ENCODE data around the gene NT5M.
A peak's percentile ranks its signal among the peaks of the same experiment; 100 is the strongest.

NT5M gene

GRCh38 chr17:17354560-17355349 is 51.6 kb downstream of the NT5M start:
- Histone ChIP-seq H3K4me2 (ENCODE audit: low read depth, low read length, poor library complexity, severe bottlenecking) (no peak overlapping the region), H3K9me3 (ENCODE audit: insufficient read depth, low read depth, low read length) (peaks cover 2% of the 10 kb centered on the region; the same call in 1 of the 2 replicates), H3K9me2 (replicated peaks; ENCODE audit: low read depth, low read length) (no peaks in the 10 kb centered on the region), H3K4me3 (ENCODE audit: low read length, poor library complexity, severe bottlenecking) (no peak overlapping the region), H3K4me1 (ENCODE audit: insufficient read depth, low read length, poor library complexity, severe bottlenecking) (peaks cover 9% of the 10 kb centered on the region), H2AFZ (ENCODE audit: low read length) (peak overlapping the region; percentile 18; the same call in 1 of the 2 replicates), H3F3A (ENCODE audit: low read depth) (no peaks in the 10 kb centered on the region), H3K27me3 (ENCODE audit: insufficient read depth, low read length, poor library complexity, severe bottlenecking) (no peaks in the 10 kb centered on the region), H3K9ac (ENCODE audit: low read depth, low read length, poor library complexity, severe bottlenecking) (no peak overlapping the region), H4K20me1 (ENCODE audit: insufficient read depth, low read length, poor library complexity, severe bottlenecking) (no peaks in the 10 kb centered on the region), H3K36me3 (ENCODE audit: insufficient read depth, low read length) (no peaks in the 10 kb centered on the region), H3K79me2 (ENCODE audit: insufficient read depth, low read length) (no peaks in the 10 kb centered on the region)
- TF ChIP-seq CTCF (conservative IDR thresholded peaks at IDR 0.05; ENCODE audit: low read length) (peak; percentile 88), EZH2phosphoT487 (IDR thresholded peaks at IDR 0.05; ENCODE audit: borderline replicate concordance) (no peak)

- H3K4me2 ChIP-seq (ENCODE audit: low read depth, low read length, poor library complexity, severe bottlenecking) = no peak overlapping the region
- H3K36me3 ChIP-seq (ENCODE audit: insufficient read depth, low read length) = no peaks in the 10 kb centered on the region
- no peak for TF ChIP-seq CTCF (conservative IDR thresholded peaks at IDR 0.05; ENCODE audit: low read length)
- TF ChIP-seq EZH2phosphoT487 (IDR thresholded peaks at IDR 0.05; ENCODE audit: borderline replicate concordance) = no peak
- H3K9me2 ChIP-seq (replicated peaks; ENCODE audit: low read depth, low read length) = no peaks in the 10 kb centered on the region
- H3K9me3 ChIP-seq (ENCODE audit: insufficient read depth, low read depth, low read length) = peaks cover 6% of the 10 kb centered on the region; the same call in 1 of the 2 replicates
- no peaks in the 10 kb centered on the region for H3K79me2 ChIP-seq (ENCODE audit: insufficient read depth, low read length)
- H2AFZ ChIP-seq (ENCODE audit: low read length) = peak overlapping the region; percentile 18; the same call in 1 of the 2 replicates
- H3K4me3 ChIP-seq (ENCODE audit: low read length, poor library complexity, severe bottlenecking) = no peak overlapping the region
- H4K20me1 ChIP-seq (ENCODE audit: insufficient read depth, low read length, poor library complexity, severe bottlenecking) = no peaks in the 10 kb centered on the region
- H3K9ac ChIP-seq (ENCODE audit: low read depth, low read length, poor library complexity, severe bottlenecking) = no peak overlapping the region
- H3K27me3 ChIP-seq (ENCODE audit: insufficient read depth, low read length, poor library complexity, severe bottlenecking) = no peaks in the 10 kb centered on the region
- H3F3A ChIP-seq (ENCODE audit: low read depth) = no peaks in the 10 kb centered on the region
- peaks cover 9% of the 10 kb centered on the region for H3K4me1 ChIP-seq (ENCODE audit: insufficient read depth, low read length, poor library complexity, severe bottlenecking)
Observed at GRCh38 chr17:17355426-17355825, 52.3 kb downstream of the NT5M start.

- no peak overlapping the region for H3K4me3 ChIP-seq (ENCODE audit: low read length, poor library complexity, severe bottlenecking)
- H3F3A ChIP-seq (ENCODE audit: low read depth) = no peaks in the 10 kb centered on the region
- peaks cover 9% of the 10 kb centered on the region for H3K4me1 ChIP-seq (ENCODE audit: insufficient read depth, low read length, poor library complexity, severe bottlenecking)
- H2AFZ ChIP-seq (ENCODE audit: low read length) = peak overlapping the region; percentile 71
- no peaks in the 10 kb centered on the region for H4K20me1 ChIP-seq (ENCODE audit: insufficient read depth, low read length, poor library complexity, severe bottlenecking)
- H3K9me2 ChIP-seq (replicated peaks; ENCODE audit: low read depth, low read length) = no peaks in the 10 kb centered on the region
- H3K9ac ChIP-seq (ENCODE audit: low read depth, low read length, poor library complexity, severe bottlenecking) = peak overlapping the region; percentile 19
- H3K79me2 ChIP-seq (ENCODE audit: insufficient read depth, low read length) = no peaks in the 10 kb centered on the region
- no peaks in the 10 kb centered on the region for H3K27me3 ChIP-seq (ENCODE audit: insufficient read depth, low read length, poor library complexity, severe bottlenecking)
- TF ChIP-seq EZH2phosphoT487 (IDR thresholded peaks at IDR 0.05; ENCODE audit: borderline replicate concordance) = no peak
- TF ChIP-seq CTCF (conservative IDR thresholded peaks at IDR 0.05; ENCODE audit: low read length) = peak; percentile 100
- no peak overlapping the region for H3K4me2 ChIP-seq (ENCODE audit: low read depth, low read length, poor library complexity, severe bottlenecking)
- no peaks in the 10 kb centered on the region for H3K36me3 ChIP-seq (ENCODE audit: insufficient read depth, low read length)
- H3K9me3 ChIP-seq (ENCODE audit: insufficient read depth, low read depth, low read length) = peaks cover 8% of the 10 kb centered on the region; the same call in 1 of the 2 replicates
Observed at GRCh38 chr17:17356149-17356930, 53.2 kb downstream of the NT5M start.
